ENCODE results near the gene ARID4B.
A peak's percentile ranks its signal among the peaks of the same experiment; 100 is the strongest.
"Not testable (repeated sequence)": the region's sequence is repeated elsewhere in the genome, so short reads cannot be mapped to it uniquely, and the experiment has no call there.

The ARID4B gene

GRCh38 chr1:235169986-235170385 is 158.0 kb downstream of the ARID4B start:
- Histone ChIP-seq H3K27me3 (ENCODE audit: insufficient read depth, low read length) (no peaks in the 10 kb centered on the region), H3K4me3 (ENCODE audit: low read length) (no peak overlapping the region), H3K9ac (ENCODE audit: low read depth, low read length) (no peak overlapping the region), H3K36me3 (ENCODE audit: insufficient read depth, low read depth, low read length) (peaks cover 70% of the 10 kb centered on the region), H3K27ac (ENCODE audit: low read length) (no peak overlapping the region), H3K4me1 (ENCODE audit: insufficient read depth, low read length) (no peaks in the 10 kb centered on the region), H3K9me3 (ENCODE audit: insufficient read depth, low read depth, low read length) (no peaks in the 10 kb centered on the region)

- Histone ChIP-seq H3K4me1 (ENCODE audit: insufficient read depth, low read length) (no peaks in the 10 kb centered on the region), H3K36me3 (ENCODE audit: insufficient read depth, low read depth, low read length) (peaks cover 57% of the 10 kb centered on the region), H3K9ac (ENCODE audit: low read depth, low read length) (no peak overlapping the region), H3K9me3 (ENCODE audit: insufficient read depth, low read depth, low read length) (no peaks in the 10 kb centered on the region), H3K4me3 (ENCODE audit: low read length) (no peak overlapping the region), H3K27ac (ENCODE audit: low read length) (no peak overlapping the region), H3K27me3 (ENCODE audit: insufficient read depth, low read length) (no peaks in the 10 kb centered on the region)
These were observed 159.6 kb downstream of the ARID4B start for GRCh38 chr1:235168375-235168774.

- H3K9me3 ChIP-seq (ENCODE audit: insufficient read depth, low read depth, low read length): no peaks in the 10 kb centered on the region
- peak overlapping the region; percentile 98 for H3K4me3 ChIP-seq (ENCODE audit: low read length)
- H3K27ac ChIP-seq (ENCODE audit: low read length): peak overlapping the region; percentile 37
- no peaks in the 10 kb centered on the region for H3K27me3 ChIP-seq (ENCODE audit: insufficient read depth, low read length)
- peak overlapping the region; percentile 96 for H3K9ac ChIP-seq (ENCODE audit: low read depth, low read length)
- H3K36me3 ChIP-seq (ENCODE audit: insufficient read depth, low read depth, low read length): peaks cover 37% of the 10 kb centered on the region
- H3K4me1 ChIP-seq (ENCODE audit: insufficient read depth, low read length): peaks cover 5% of the 10 kb centered on the region; the same call in 1 of the 2 replicates
These were observed 166.2 kb downstream of the ARID4B start for GRCh38 chr1:235161685-235162327.

- peak within 1 kb of the TSS; percentile 98 for H3K4me3 ChIP-seq (ENCODE audit: low read length)
- peak within 1 kb of the TSS; percentile 96 for H3K9ac ChIP-seq (ENCODE audit: low read depth, low read length)
- H3K4me1 ChIP-seq (ENCODE audit: insufficient read depth, low read length): peaks cover 5% of the 10 kb centered on the region; the same call in 1 of the 2 replicates
- peak within 1 kb of the TSS; percentile 37 for H3K27ac ChIP-seq (ENCODE audit: low read length)
- H3K9me3 ChIP-seq (ENCODE audit: insufficient read depth, low read depth, low read length): no peaks in the 10 kb centered on the region
- peaks cover 41% of the 10 kb centered on the region for H3K36me3 ChIP-seq (ENCODE audit: insufficient read depth, low read depth, low read length)
- no peaks in the 10 kb centered on the region for H3K27me3 ChIP-seq (ENCODE audit: insufficient read depth, low read length)
These were observed 166.9 kb downstream of the ARID4B start, which contains the start of gene RBM34 for GRCh38 chr1:235160957-235161684. TSS of gene RBM34 (minus strand) at chr1:235161250. CDS start at chr1:235161226, 24 bp downstream.

GRCh38 chr1:235160383-235160956 is 167.5 kb downstream of the ARID4B start:
- peaks cover 5% of the 10 kb centered on the region; the same call in 1 of the 2 replicates for H3K4me1 ChIP-seq (ENCODE audit: insufficient read depth, low read length)
- H3K9me3 ChIP-seq (ENCODE audit: insufficient read depth, low read depth, low read length): no peaks in the 10 kb centered on the region
- peaks cover 45% of the 10 kb centered on the region for H3K36me3 ChIP-seq (ENCODE audit: insufficient read depth, low read depth, low read length)
- peak overlapping the region; percentile 98 for H3K4me3 ChIP-seq (ENCODE audit: low read length)
- peak overlapping the region; percentile 96 for H3K9ac ChIP-seq (ENCODE audit: low read depth, low read length)
- H3K27ac ChIP-seq (ENCODE audit: low read length): peak overlapping the region; percentile 37
- no peaks in the 10 kb centered on the region for H3K27me3 ChIP-seq (ENCODE audit: insufficient read depth, low read length)

- not testable (repeated sequence) for H3K4me1 ChIP-seq (ENCODE audit: insufficient read depth, low read length); H3K9me3 ChIP-seq (ENCODE audit: insufficient read depth, low read depth, low read length); H3K27ac ChIP-seq (ENCODE audit: low read length); H3K27me3 ChIP-seq (ENCODE audit: insufficient read depth, low read length)
- Histone ChIP-seq H3K36me3 (ENCODE audit: insufficient read depth, low read depth, low read length) (peaks cover 50% of the 10 kb centered on the region), H3K9ac (ENCODE audit: low read depth, low read length) (peak overlapping the region; percentile 96; the same call in 1 of the 2 replicates), H3K4me3 (ENCODE audit: low read length) (peak overlapping the region; percentile 98)
These were observed 168.0 kb downstream of the ARID4B start for GRCh38 chr1:235159930-235160329.

- not testable (repeated sequence) for H3K9me3 ChIP-seq (ENCODE audit: insufficient read depth, low read depth, low read length); H3K9ac ChIP-seq (ENCODE audit: low read depth, low read length); H3K4me3 ChIP-seq (ENCODE audit: low read length); H3K27ac ChIP-seq (ENCODE audit: low read length); H3K4me1 ChIP-seq (ENCODE audit: insufficient read depth, low read length); H3K27me3 ChIP-seq (ENCODE audit: insufficient read depth, low read length)
- peaks cover 56% of the 10 kb centered on the region for H3K36me3 ChIP-seq (ENCODE audit: insufficient read depth, low read depth, low read length)
These were observed 168.7 kb downstream of the ARID4B start for GRCh38 chr1:235159284-235159683.

- Histone ChIP-seq H3K27ac (ENCODE audit: low read length) (no peak overlapping the region), H3K27me3 (ENCODE audit: insufficient read depth, low read length) (no peaks in the 10 kb centered on the region), H3K9ac (ENCODE audit: low read depth, low read length) (no peak overlapping the region), H3K36me3 (ENCODE audit: insufficient read depth, low read depth, low read length) (peaks cover 63% of the 10 kb centered on the region), H3K4me1 (ENCODE audit: insufficient read depth, low read length) (peaks cover 5% of the 10 kb centered on the region; the same call in 1 of the 2 replicates), H3K4me3 (ENCODE audit: low read length) (no peak overlapping the region), H3K9me3 (ENCODE audit: insufficient read depth, low read depth, low read length) (no peaks in the 10 kb centered on the region)
These were observed 169.3 kb downstream of the ARID4B start for GRCh38 chr1:235158680-235159079.

GRCh38 chr1:235157150-235157549 is 170.8 kb downstream of the ARID4B start:
- no peaks in the 10 kb centered on the region for H3K9me3 ChIP-seq (ENCODE audit: insufficient read depth, low read depth, low read length)
- no peak overlapping the region for H3K4me3 ChIP-seq (ENCODE audit: low read length)
- H3K9ac ChIP-seq (ENCODE audit: low read depth, low read length): no peak overlapping the region
- peaks cover 78% of the 10 kb centered on the region for H3K36me3 ChIP-seq (ENCODE audit: insufficient read depth, low read depth, low read length)
- no peak overlapping the region for H3K27ac ChIP-seq (ENCODE audit: low read length)
- no peaks in the 10 kb centered on the region for H3K27me3 ChIP-seq (ENCODE audit: insufficient read depth, low read length)
- peaks cover 5% of the 10 kb centered on the region; the same call in 1 of the 2 replicates for H3K4me1 ChIP-seq (ENCODE audit: insufficient read depth, low read length)

GRCh38 chr1:235156740-235157139 is 171.2 kb downstream of the ARID4B start:
- Histone ChIP-seq H3K36me3 (ENCODE audit: insufficient read depth, low read depth, low read length) (peaks cover 82% of the 10 kb centered on the region), H3K27me3 (ENCODE audit: insufficient read depth, low read length) (no peaks in the 10 kb centered on the region), H3K9ac (ENCODE audit: low read depth, low read length) (no peak overlapping the region)

GRCh38 chr1:235156265-235156664 is 171.7 kb downstream of the ARID4B start:
- no peak overlapping the region for H3K27ac ChIP-seq (ENCODE audit: low read length)
- H3K4me3 ChIP-seq (ENCODE audit: low read length): no peak overlapping the region
- H3K9ac ChIP-seq (ENCODE audit: low read depth, low read length): no peak overlapping the region
- H3K9me3 ChIP-seq (ENCODE audit: insufficient read depth, low read depth, low read length): no peaks in the 10 kb centered on the region
- peaks cover 87% of the 10 kb centered on the region for H3K36me3 ChIP-seq (ENCODE audit: insufficient read depth, low read depth, low read length)
- no peaks in the 10 kb centered on the region for H3K27me3 ChIP-seq (ENCODE audit: insufficient read depth, low read length)
- peaks cover 5% of the 10 kb centered on the region; the same call in 1 of the 2 replicates for H3K4me1 ChIP-seq (ENCODE audit: insufficient read depth, low read length)

More at GRCh38 chr1:235156740-235157139, 171.2 kb downstream of the ARID4B start:
- Histone ChIP-seq H3K27ac (ENCODE audit: low read length) (no peak overlapping the region), H3K4me3 (ENCODE audit: low read length) (no peak overlapping the region), H3K4me1 (ENCODE audit: insufficient read depth, low read length) (peaks cover 5% of the 10 kb centered on the region; the same call in 1 of the 2 replicates), H3K9me3 (ENCODE audit: insufficient read depth, low read depth, low read length) (no peaks in the 10 kb centered on the region)
